Epidermal melanocyte (primary cell): ENCODE data around the gene DOCK8.

Experiments
- DNase-seq: peaks from one replicate; pipeline ENCODE4 v3.0.0; 2011; ENCODE audit warnings: low spot score; ENCODE audit not compliant: insufficient read length

The DOCK8 gene

GRCh38 chr9:456365-456764 is 241.7 kb downstream of the DOCK8 start:
- no peak for DNase-seq

DNA sequence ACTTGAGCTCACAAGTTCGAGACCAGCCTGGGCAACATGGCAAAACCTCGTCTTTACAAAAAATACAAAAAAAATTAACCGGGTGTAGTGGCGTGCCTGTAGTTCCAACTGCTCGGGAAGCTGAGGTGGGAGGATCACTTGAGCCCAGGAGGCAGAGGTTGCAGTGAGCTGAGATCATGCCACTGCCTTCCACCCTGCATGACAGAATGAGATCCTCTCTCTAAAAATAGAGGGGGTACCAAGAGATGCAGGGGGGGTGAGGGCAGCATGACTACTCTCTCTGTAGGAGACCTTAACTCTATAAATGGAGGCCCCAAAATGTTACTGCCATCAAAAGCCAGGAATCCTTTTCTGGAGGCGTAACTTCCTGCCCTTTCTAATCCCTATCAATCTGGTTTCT is 243.9 kb downstream of the DOCK8 start:
- no peak for DNase-seq

- DNase-seq = no peak
These were observed 245.1 kb downstream of the DOCK8 start for GRCh38 chr9:459491-460444.

DNA sequence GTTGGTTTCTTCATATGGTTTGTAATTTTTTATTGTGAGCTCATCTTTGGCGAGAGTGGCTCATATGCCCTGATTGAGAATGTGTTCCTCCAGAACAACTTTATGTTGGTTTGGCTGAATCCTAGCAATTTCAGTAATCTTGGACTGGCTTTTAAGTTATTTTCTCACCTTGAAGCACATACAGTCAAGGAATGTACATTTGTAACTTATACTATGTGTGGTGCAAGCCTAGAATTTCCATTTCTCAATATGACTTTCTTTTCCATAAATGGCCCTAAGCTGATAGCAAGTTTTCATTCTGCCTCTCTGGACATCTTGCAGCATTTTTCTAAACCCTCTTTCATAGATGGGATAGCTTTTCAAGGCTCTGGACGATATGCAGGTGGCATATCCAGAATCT is 247.5 kb downstream of the DOCK8 start:
- DNase-seq = no peak

DNA sequence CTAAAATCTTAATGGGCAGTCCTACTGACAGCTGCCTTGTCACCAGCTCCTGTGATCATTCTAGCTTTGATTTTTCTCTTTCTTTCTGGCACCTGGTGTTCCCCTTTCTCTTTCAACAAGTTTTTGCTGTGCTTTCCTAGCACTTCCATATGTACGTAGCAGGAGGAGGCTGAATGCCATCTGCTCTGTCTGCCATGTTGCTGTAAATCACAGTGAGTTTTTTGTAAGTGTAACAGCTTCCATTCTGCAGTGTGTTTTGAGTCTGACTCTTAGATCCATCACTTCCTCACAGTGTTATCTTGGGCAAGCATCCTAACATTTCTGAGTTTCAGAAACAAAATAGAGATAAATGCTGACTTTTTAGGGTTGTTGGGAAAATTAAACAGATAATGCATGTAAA is 247.9 kb downstream of the DOCK8 start:
- no peak for DNase-seq

GRCh38 chr9:463455-464171 is 248.9 kb downstream of the DOCK8 start:
- DNase-seq = no peak

GRCh38 chr9:466747-467146 is 252.1 kb downstream of the DOCK8 start:
- DNase-seq = no peak

DNA sequence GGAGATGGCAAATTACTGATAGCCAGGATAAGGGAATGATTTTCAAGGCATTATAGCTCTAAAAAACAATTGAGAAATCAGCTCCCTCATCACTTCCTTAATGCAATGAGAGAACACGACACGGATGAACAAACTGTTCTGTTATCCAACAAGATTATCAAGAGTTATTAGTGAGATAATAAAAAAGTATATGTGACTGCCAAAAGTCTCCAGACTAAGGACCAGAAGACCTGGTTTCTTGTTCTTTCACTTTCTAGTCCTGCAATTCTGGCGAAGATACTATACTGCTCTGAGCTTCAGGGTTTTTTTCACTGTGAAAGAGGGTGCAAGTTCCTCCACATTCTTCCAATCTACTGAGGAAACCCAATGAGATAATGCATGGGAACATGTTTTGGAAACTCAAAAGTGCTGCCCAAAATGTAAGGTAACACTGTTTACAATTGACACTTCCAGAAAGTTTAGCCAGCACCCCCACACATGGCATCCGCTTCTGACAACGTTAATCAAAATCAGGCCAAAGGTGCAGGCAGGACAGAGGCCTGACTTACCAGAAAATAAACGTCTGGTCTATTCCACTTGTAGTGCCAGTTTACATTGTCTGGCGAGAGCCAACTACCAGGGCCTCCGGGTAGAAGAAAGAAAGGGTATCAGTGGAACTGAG is 254.2 kb downstream of the DOCK8 start:
- DNase-seq = no peak

- DNase-seq = peak; percentile 66
These were observed 255.2 kb downstream of the DOCK8 start for GRCh38 chr9:469672-470551.

GRCh38 chr9:470552-471194 is 256.0 kb downstream of the DOCK8 start:
- no peak for DNase-seq

DNA sequence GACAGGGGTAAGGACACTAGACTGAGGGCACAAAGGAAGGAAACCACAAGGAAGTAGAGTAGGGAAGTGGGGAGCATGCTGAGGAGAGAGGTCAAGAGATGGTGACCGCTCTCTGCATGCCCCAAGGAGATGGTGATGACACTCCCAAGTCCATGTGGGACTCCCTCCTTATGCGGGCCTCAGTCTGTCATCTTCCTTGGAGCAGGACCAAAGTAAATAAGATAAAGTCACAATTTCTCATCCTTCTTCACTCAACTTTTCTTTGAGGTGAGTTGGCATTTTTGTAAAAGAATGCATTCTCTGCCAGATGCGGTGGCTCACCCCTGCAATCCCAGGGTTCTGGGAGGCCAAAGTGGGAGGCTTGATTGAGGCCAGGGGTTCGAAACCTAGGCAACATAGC is 256.7 kb downstream of the DOCK8 start:
- no peak for DNase-seq

- DNase-seq = no peak
These were observed 257.9 kb downstream of the DOCK8 start for GRCh38 chr9:472479-473075.

DNA sequence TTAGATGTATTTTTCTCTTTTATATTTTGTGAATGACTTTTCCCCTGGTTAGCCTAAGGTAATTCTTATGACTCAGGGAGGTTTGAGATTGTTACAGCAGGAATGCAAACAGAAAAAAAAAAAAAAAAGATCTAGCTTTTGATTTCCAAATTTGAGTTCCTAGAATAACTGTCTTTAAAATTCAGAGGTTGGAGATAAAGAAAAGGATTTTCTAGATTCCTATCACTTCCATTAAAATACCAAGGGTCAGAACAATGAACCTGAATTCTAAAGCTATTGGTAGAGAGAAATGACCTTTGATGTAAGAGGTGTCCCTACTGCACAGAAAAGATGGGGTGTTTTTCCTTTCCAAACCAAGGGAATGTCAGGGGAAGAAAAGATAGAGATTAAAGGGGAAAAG is 262.5 kb downstream of the DOCK8 start:
- DNase-seq = no peak

DNA sequence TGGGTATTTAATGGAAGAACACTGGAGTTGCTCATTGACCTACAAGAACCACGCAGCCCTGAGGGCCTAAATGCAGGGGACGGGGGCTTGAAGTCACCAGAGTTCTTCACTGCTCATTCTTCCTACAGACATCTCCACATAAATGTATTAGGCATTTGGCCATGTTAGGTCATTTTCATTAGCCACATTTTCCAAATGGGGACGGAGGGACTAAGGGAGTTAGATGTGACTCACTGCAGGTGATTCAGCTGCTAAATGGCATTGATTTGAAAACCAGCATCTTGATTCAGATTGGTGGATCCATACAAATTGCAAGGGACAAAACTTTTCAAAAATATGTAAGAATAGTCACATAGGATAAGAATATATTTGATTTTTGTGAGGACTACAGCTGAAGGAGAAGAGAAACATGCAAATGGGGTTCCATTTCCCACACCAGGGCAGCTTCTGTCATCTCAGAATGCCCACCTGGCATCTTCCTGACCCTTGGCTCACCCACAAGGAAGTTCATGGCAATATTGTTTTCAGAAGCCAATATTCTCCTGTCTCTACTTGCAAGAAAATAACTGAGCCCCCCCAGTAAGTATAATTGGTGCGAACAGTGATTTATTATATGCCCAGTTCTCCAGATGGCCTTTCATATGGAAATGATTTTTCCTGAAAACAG is 264.8 kb downstream of the DOCK8 start:
- no peak for DNase-seq

GRCh38 chr9:479971-480350 is 265.3 kb downstream of the DOCK8 start:
- DNase-seq = no peak

DNA sequence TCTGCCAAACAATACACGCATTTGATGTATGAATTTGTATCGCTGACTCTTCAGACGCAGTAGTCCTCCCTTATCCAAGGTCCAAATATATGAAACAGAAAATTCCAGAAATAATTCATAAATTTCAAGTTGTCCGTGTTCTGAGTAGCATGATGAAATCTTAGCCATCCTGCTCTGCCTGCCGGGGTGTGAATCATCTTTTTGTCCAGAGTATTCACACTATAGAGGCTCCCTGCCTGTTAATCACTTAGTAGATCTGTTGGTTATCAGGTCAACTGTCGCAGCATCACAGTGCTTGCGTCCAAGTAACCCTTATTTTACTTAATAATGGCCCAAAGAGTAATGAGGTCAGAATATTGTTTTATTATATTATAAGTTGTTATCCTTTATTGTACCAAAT is 268.1 kb downstream of the DOCK8 start:
- DNase-seq = no peak

- no peak for DNase-seq
These were observed 271.5 kb downstream of the DOCK8 start for GRCh38 chr9:486156-486555.

- no peak for DNase-seq
These were observed 272.8 kb downstream of the DOCK8 start for GRCh38 chr9:487429-487828.

GRCh38 chr9:488448-488847 is 273.8 kb downstream of the DOCK8 start:
- no peak for DNase-seq
